Measurements from ENCODE around the gene R3HDM2. TPM values are rescaled to one million over a fixed set of nuclear protein-coding genes. Genes with fewer than 3 reads are reported as not detected.

Gene R3HDM2
- total and polyA plus RNA-seq, 2 of the 13 experiments (the other 11 are each of a cell fraction or from before 2014, with no cell fraction given) = 11.1 to 23.5 TPM

GRCh38 chr12:57263096-57263495 lies 167.7 kb downstream of the R3HDM2 start (continued):
- TF ChIP-seq ZNF691 (CRISPR knock-in tag; IDR thresholded peaks at IDR 0.05; ENCODE audit: borderline replicate concordance, low read depth) (no peak), KAT8 (CRISPR knock-in tag; IDR thresholded peaks at IDR 0.05) (no peak), ZNF761 (CRISPR knock-in tag; conservative IDR thresholded peaks at IDR 0.05) (no peak), SKI (IDR thresholded peaks at IDR 0.05; ENCODE audit: partially characterized antibody) (no peak)

GRCh38 chr12:57262126-57262822 lies 168.6 kb downstream of the R3HDM2 start:
- POLR2A ChIA-PET = no interaction called here
- DNase-seq (ENCODE audit: low spot score) (no peak), FAIRE-seq (no peak), ATAC-seq (no peak)
- WGBS (ENCODE audit: low lambda C conversion rate) = 79% methylated on average over 3 of the region's 3 CpGs
- no peak overlapping the region for H3K9ac ChIP-seq (ENCODE audit: insufficient read depth, low read depth, low read length)
- BruUV-seq (replicated peaks) = no TSS peak
- no peaks in the 10 kb centered on the region for H3K27me3 ChIP-seq (ENCODE audit: control insufficient read depth in 1 of 2, insufficient read depth in 2 of 2, low read length in 2 of 2)
- CTCF ChIA-PET (ENCODE audit: low intra/inter-chr PET ratio, low total read pairs) = no interaction called here
- intact Hi-C loops (cut with micrococcal nuclease; ENCODE audit: unreplicated experiment) (loop anchor here (5.0 kb wide), 1 partner anchor 190 kb away; no protein-coding TSS in a partner anchor), in situ Hi-C loops (cut with HindIII; ENCODE audit: extremely low pct_ligation_motif_present, low pct_unique_long_range_greater_than_20kb) (loop anchor here (5.0 kb wide), 1 partner anchor 195 kb away; the partner anchor contains the start of genes GLI1 and INHBE)
- H3K27ac ChIP-seq (ENCODE audit: extremely low read length, insufficient read depth, low read length) = no peak overlapping the region
- no peaks in the 10 kb centered on the region for H3K79me2 ChIP-seq (ENCODE audit: insufficient read depth, low read length)
- peaks cover 12 to 39% of the 10 kb centered on the region in 2 experiments for H3K36me3 ChIP-seq (replicated peaks in 1 of 2; ENCODE audit: control insufficient read depth in 1 of 2, insufficient read depth in 2 of 2, low read length in 2 of 2)
- no peak overlapping the region for H3K4me3 ChIP-seq (replicated peaks in 1 of 3; ENCODE audit: insufficient read depth in 1 of 3, low read depth in 2 of 3, low read length in 3 of 3)
- H3K4me2 ChIP-seq (ENCODE audit: low read depth, low read length) = no peak overlapping the region
- H3K9me3 ChIP-seq (ENCODE audit: low read length) = no peaks in the 10 kb centered on the region
- H2AFZ ChIP-seq (ENCODE audit: low read length) = no peak overlapping the region
- TF ChIP-seq PHF21A (CRISPR knock-in tag; IDR thresholded peaks at IDR 0.05) (no peak), HOXA5 (CRISPR knock-in tag; IDR thresholded peaks at IDR 0.05) (no peak), CAMTA2 (CRISPR knock-in tag; IDR thresholded peaks at IDR 0.05; ENCODE audit: borderline replicate concordance) (no peak), KAT2B (IDR thresholded peaks at IDR 0.05; ENCODE audit: borderline replicate concordance, low read depth, low read length) (no peak), SALL2 (CRISPR knock-in tag; IDR thresholded peaks at IDR 0.05) (no peak), PATZ1 (CRISPR knock-in tag; IDR thresholded peaks at IDR 0.05) (no peak), ZNF451 (CRISPR knock-in tag; IDR thresholded peaks at IDR 0.05) (no peak), SRY (CRISPR knock-in tag; IDR thresholded peaks at IDR 0.05) (no peak), CC2D1A (CRISPR knock-in tag; IDR thresholded peaks at IDR 0.05) (no peak), HOXA9 (CRISPR knock-in tag; IDR thresholded peaks at IDR 0.05; ENCODE audit: borderline replicate concordance) (no peak), SNRNP70 (IDR thresholded peaks at IDR 0.05; ENCODE audit: low read depth, low read length) (no peak), ZNF569 (CRISPR knock-in tag; IDR thresholded peaks at IDR 0.05; ENCODE audit: borderline replicate concordance) (no peak), ZNF33B (CRISPR knock-in tag; IDR thresholded peaks at IDR 0.05) (no peak), MAZ (IDR thresholded peaks at IDR 0.05; ENCODE audit: borderline replicate concordance, low read depth, low read length) (no peak), MAZ (CRISPR knock-in tag; IDR thresholded peaks at IDR 0.05; ENCODE audit: low read depth) (no peak), ZFP82 (CRISPR knock-in tag; IDR thresholded peaks at IDR 0.05; ENCODE audit: borderline replicate concordance) (no peak)
- no peaks in the 10 kb centered on the region for H4K20me1 ChIP-seq (ENCODE audit: insufficient read depth, low read length)
- peaks cover 13% of the 10 kb centered on the region for H3K4me1 ChIP-seq (ENCODE audit: insufficient read depth, low read length)
